Spinal cord (tissue), 10 donors: Measurements from ENCODE around the gene ZNF366. TPM values are rescaled to one million over a fixed set of nuclear protein-coding genes. Genes with fewer than 3 reads are reported as not detected.
A peak's percentile ranks its signal among the peaks of the same experiment; 100 is the strongest.

Source experiments
- DNase-seq, 6 donors: peaks; one replicate each; pipeline versions ENCODE4 v3.0.0 to v3.0.0-alpha.2; 2013 to 2015; ENCODE audit warnings: low spot score in 6 of 6, low read depth in 4 of 6
- H3K27ac ChIP-seq: one replicate; pipeline ENCODE4 v1.5.1; 2013; ENCODE audit warnings: low read depth, low read length, control low read depth
- H3K27me3 ChIP-seq: one replicate; pipeline ENCODE4 v1.6.1; 2013; ENCODE audit warnings: low read length; ENCODE audit not compliant: control insufficient read depth, insufficient read depth
- H3K36me3 ChIP-seq: one replicate; pipeline ENCODE4 v1.6.1; 2013; ENCODE audit warnings: low read length; ENCODE audit not compliant: control insufficient read depth, insufficient read depth
- H3K4me1 ChIP-seq: one replicate; pipeline ENCODE4 v1.6.1; 2013; ENCODE audit warnings: low read length; ENCODE audit not compliant: control insufficient read depth, insufficient read depth
- H3K4me3 ChIP-seq: one replicate; pipeline ENCODE4 v1.5.1; 2013; ENCODE audit warnings: low read depth, low read length, control low read depth
- H3K9me3 ChIP-seq: one replicate; pipeline ENCODE4 v1.6.1; 2013; ENCODE audit warnings: low read length; ENCODE audit not compliant: control insufficient read depth, insufficient read depth
- WGBS: methylation state at CpG from one replicate; pipeline ENCODE4 v1.1.5; 2013; ENCODE audit warnings: missing lambda C conversion rate; ENCODE audit not compliant: insufficient coverage; 5-methylcytosine and 5-hydroxymethylcytosine counted together
- long read RNA-seq, 4 donors: transcript quantifications; one replicate each; lab custom pipeline, GENCODE V29; 2026
- polyA plus RNA-seq, 2 donors: library from polyadenylated mRNA; unstranded; fragments of 120-200 nt; gene quantifications; one replicate each; pipeline ENCODE4 v1.2.1, GENCODE V29; 2013; ENCODE audit not compliant: insufficient read length in 2 of 2
- total RNA-seq, 2 donors: library from RNA; depleted of rRNA in 1 of 2; stranded (reverse); fragments of 120-200 nt in 1 of 2; fragments of >200 nt in 1 of 2; gene quantifications; one replicate each; pipeline versions ENCODE4 v1.2.3 to v1.2.4, GENCODE V29; 2013 to 2014
- donor health status: healthy.

ZNF366 gene, protein sequence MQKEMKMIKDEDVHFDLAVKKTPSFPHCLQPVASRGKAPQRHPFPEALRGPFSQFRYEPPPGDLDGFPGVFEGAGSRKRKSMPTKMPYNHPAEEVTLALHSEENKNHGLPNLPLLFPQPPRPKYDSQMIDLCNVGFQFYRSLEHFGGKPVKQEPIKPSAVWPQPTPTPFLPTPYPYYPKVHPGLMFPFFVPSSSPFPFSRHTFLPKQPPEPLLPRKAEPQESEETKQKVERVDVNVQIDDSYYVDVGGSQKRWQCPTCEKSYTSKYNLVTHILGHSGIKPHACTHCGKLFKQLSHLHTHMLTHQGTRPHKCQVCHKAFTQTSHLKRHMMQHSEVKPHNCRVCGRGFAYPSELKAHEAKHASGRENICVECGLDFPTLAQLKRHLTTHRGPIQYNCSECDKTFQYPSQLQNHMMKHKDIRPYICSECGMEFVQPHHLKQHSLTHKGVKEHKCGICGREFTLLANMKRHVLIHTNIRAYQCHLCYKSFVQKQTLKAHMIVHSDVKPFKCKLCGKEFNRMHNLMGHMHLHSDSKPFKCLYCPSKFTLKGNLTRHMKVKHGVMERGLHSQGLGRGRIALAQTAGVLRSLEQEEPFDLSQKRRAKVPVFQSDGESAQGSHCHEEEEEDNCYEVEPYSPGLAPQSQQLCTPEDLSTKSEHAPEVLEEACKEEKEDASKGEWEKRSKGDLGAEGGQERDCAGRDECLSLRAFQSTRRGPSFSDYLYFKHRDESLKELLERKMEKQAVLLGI
- total RNA-seq (1 to 10 TPM; 1.7 to 3.6 TPM), polyA plus RNA-seq (1 to 10 TPM; 3.2 to 4.3 TPM)
- long read RNA-seq, donor 1, partial matches to known transcripts: 0 of 1 reads
- long read RNA-seq, donor 1, other reads (novel, unspliced or antisense): 0 of 1 reads
- long read RNA-seq, donor 2: 0 reads
- long read RNA-seq, donor 3: 0 reads
- long read RNA-seq, donor 4: 0 reads

GRCh38 chr5:72507231-72507906 is at the start of gene ZNF366:
Gene ZNF366, minus strand, starts transcription at chr5:72507410. Its CDS starts 45,914 bp downstream, at chr5:72461496.
- no peaks in the 10 kb centered on the region for H3K9me3 ChIP-seq
- DNase-seq: no peak
- no peak within 1 kb of the TSS for H3K4me3 ChIP-seq
- H3K36me3 ChIP-seq: no peaks in the 10 kb centered on the region
- no peaks in the 10 kb centered on the region for H3K27me3 ChIP-seq
- peak within 1 kb of the TSS; percentile 40 for H3K27ac ChIP-seq
- 73% methylated on average over 5 of the region's 9 CpGs for WGBS
- H3K4me1 ChIP-seq: peaks cover 21% of the 10 kb centered on the region

GRCh38 chr5:72556351-72557166 is 49.3 kb upstream of the ZNF366 start:
- peak; percentile 35 to 91 (median 56) for DNase-seq
- 2% methylated on average over 28 of the region's 42 CpGs for WGBS

DNA sequence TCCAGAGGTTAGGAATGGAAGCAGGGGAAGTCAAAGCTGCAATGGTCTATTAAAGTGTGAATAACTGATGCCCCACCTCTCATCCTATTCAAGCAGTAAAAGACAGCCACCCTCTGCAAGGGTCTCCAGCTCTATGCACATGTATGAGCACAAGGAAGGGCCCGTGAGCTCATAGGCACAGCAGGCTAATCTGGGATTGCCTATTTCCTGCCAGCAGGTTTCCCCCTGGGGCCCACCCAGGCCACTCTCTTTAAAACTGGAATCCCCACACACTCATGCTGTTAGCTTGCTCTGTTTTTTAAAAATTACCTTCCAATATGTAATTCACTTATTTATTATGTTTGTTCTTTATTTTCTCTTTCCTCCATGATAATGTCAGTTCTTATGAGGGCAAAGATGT is 48.7 kb upstream of the ZNF366 start:
- Histone ChIP-seq H3K27me3 (no peaks in the 10 kb centered on the region), H3K36me3 (no peaks in the 10 kb centered on the region), H3K4me3 (no peak overlapping the region), H3K27ac (no peak overlapping the region), H3K9me3 (no peaks in the 10 kb centered on the region), H3K4me1 (peaks cover 24% of the 10 kb centered on the region)
- WGBS: no CpG with 5 or more reads among the region's 1 CpG
- DNase-seq: peak in 2 of 6 donors; percentile 34 to 40

More at GRCh38 chr5:72556351-72557166, 49.3 kb upstream of the ZNF366 start:
- H3K4me3 ChIP-seq: peak overlapping the region; percentile 45
- no peaks in the 10 kb centered on the region for H3K9me3 ChIP-seq
- no peaks in the 10 kb centered on the region for H3K27me3 ChIP-seq
- H3K36me3 ChIP-seq: no peaks in the 10 kb centered on the region
- peak overlapping the region; percentile 63 for H3K27ac ChIP-seq
- H3K4me1 ChIP-seq: peaks cover 24% of the 10 kb centered on the region

GRCh38 chr5:72554897-72555296 is 47.7 kb upstream of the ZNF366 start:
- H3K9me3 ChIP-seq: no peaks in the 10 kb centered on the region
- no peak overlapping the region for H3K4me3 ChIP-seq
- no peak for DNase-seq
- WGBS: 100% methylated on average over 1 of the region's 1 CpG
- no peaks in the 10 kb centered on the region for H3K27me3 ChIP-seq
- no peak overlapping the region for H3K27ac ChIP-seq
- H3K4me1 ChIP-seq: peaks cover 24% of the 10 kb centered on the region
- H3K36me3 ChIP-seq: no peaks in the 10 kb centered on the region

- no peaks in the 10 kb centered on the region for H3K36me3 ChIP-seq
- H3K9me3 ChIP-seq: no peaks in the 10 kb centered on the region
- H3K4me3 ChIP-seq: no peak overlapping the region
- H3K4me1 ChIP-seq: peaks cover 16% of the 10 kb centered on the region
- no peaks in the 10 kb centered on the region for H3K27me3 ChIP-seq
- DNase-seq: no peak
- no peak overlapping the region for H3K27ac ChIP-seq
- 91% methylated on average over 1 of the region's 5 CpGs for WGBS
These were observed 44.9 kb upstream of the ZNF366 start for GRCh38 chr5:72552041-72552557.

DNA sequence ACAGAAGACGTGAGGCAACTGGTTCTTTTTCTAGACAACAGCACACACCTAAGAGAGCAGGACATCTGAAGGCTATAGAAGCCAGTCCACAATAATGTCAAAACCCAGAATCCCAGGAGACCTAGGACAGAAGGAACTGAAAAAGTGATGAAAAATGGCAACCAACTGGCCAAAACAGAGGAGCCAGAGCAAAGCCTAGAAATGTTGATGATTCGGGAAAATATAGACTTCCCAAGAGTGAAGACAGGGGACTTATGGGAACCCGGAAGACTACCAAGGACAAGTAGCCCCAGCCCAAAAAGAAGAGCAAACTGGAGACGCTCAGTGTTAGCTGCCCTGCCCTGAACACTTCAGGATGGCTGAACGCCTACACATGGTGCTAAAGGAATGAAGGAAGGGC is 43.4 kb upstream of the ZNF366 start:
- Histone ChIP-seq H3K9me3 (peaks cover 2% of the 10 kb centered on the region), H3K27ac (no peak overlapping the region), H3K4me3 (no peak overlapping the region), H3K4me1 (peaks cover under 1% of the 10 kb centered on the region), H3K36me3 (no peaks in the 10 kb centered on the region), H3K27me3 (no peaks in the 10 kb centered on the region)
- 97% methylated on average over 5 of the region's 5 CpGs for WGBS
- DNase-seq: no peak

DNA sequence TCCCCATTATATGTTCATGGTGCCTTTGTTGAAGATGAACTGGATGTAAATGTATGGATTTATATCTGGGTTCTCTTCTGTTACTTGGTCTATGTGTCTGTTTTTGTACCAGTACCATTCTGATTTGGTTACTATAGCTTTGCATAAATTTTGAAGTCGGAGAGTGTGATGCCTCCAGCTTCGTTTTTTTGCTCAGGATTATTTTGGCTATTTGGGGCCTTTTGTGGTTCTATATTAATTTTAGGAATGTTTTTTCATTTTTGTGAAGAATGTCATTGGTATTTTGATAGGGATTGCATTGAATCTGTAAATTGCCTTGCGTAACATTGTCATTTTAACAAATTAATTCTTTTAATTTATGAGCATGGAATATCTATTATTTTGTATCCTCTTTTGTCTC is 36.6 kb upstream of the ZNF366 start:
- peaks cover 6% of the 10 kb centered on the region for H3K4me1 ChIP-seq
- no peak overlapping the region for H3K27ac ChIP-seq
- H3K9me3 ChIP-seq: peaks cover 4% of the 10 kb centered on the region
- no peaks in the 10 kb centered on the region for H3K27me3 ChIP-seq
- no peaks in the 10 kb centered on the region for H3K36me3 ChIP-seq
- DNase-seq: no peak
- no CpG with 5 or more reads among the region's 3 CpGs for WGBS
- H3K4me3 ChIP-seq: no peak overlapping the region

- peaks cover 4% of the 10 kb centered on the region for H3K9me3 ChIP-seq
- no peaks in the 10 kb centered on the region for H3K27me3 ChIP-seq
- no peak for DNase-seq
- H3K4me3 ChIP-seq: no peak overlapping the region
- H3K4me1 ChIP-seq: peaks cover 6% of the 10 kb centered on the region
- WGBS: no CpG with 5 or more reads among the region's 3 CpGs
- no peaks in the 10 kb centered on the region for H3K36me3 ChIP-seq
- no peak overlapping the region for H3K27ac ChIP-seq
These were observed 36.2 kb upstream of the ZNF366 start for GRCh38 chr5:72543365-72543764.
